Uterus (tissue), 4 donors: ENCODE data around the gene EXOC4. TPM values are rescaled to one million over a fixed set of nuclear protein-coding genes. Genes with fewer than 3 reads are reported as not detected.

Source experiments
- DNase-seq, 2 donors: peaks; one replicate each; pipeline ENCODE4 v3.0.0-alpha.2; 2019 to 2020
- H3K27ac ChIP-seq, 2 donors: fragments of 200-600 bp; sonication (generic); 1 replicate in 1 of 2; 2 replicates in 1 of 2; pipeline ENCODE4 v1.5.1; 2016 to 2018
- H3K27me3 ChIP-seq, 2 donors: fragments of 200-600 bp; sonication (generic); one replicate each; pipeline ENCODE4 v1.5.1; 2018 to 2019; ENCODE audit warnings: control low read depth in 1 of 2
- H3K36me3 ChIP-seq, 2 donors: fragments of 200-600 bp; sonication (generic); one replicate each; pipeline ENCODE4 v1.5.1; 2019; ENCODE audit warnings: control low read depth in 1 of 2
- H3K4me1 ChIP-seq, 2 donors: fragments of 200-600 bp; sonication (generic); one replicate each; pipeline ENCODE4 v1.5.1; 2018 to 2019; ENCODE audit warnings: control low read depth in 1 of 2
- H3K4me3 ChIP-seq, 2 donors: fragments of 200-600 bp; sonication (generic); 1 replicate in 1 of 2; 2 replicates in 1 of 2; pipeline ENCODE4 v1.5.1; 2018 to 2019; ENCODE audit warnings: mild to moderate bottlenecking in 1 of 2
- H3K9me3 ChIP-seq, 2 donors: fragments of 200-600 bp; sonication (generic); one replicate each; pipeline ENCODE4 v1.5.1; 2019; ENCODE audit warnings: control low read depth in 1 of 2
- CTCF ChIP-seq, 4 experiments: fragments of 200-600 bp in 2 of 4; fragments of 450-650 bp in 2 of 4; sonication (generic) in 2 of 4; IDR thresholded peaks; one replicate each; pipeline ENCODE4 v1.5.1; 2016 to 2019; ENCODE audit warnings: antibody characterized with exemption in 4 of 4, mild to moderate bottlenecking in 2 of 4, moderate library complexity in 1 of 4
- POLR2A ChIP-seq, 2 donors: fragments of 450-650 bp; IDR thresholded peaks; one replicate each; pipeline ENCODE4 v1.6.1; 2016; ENCODE audit warnings: antibody characterized with exemption in 2 of 2, mild to moderate bottlenecking in 1 of 2, moderate library complexity in 1 of 2
- intact Hi-C: fragments of 100-400 bp; cut with DNase I; formaldehyde crosslinking; loops from one replicate; pipeline ENCODE4 v1.15.1; 2023; ENCODE audit warnings: low total_unique reads
- total RNA-seq, 4 donors: library from RNA; depleted of rRNA in 3 of 4; stranded (reverse); fragments of >200 nt in 3 of 4; gene quantifications; one replicate each; pipeline versions ENCODE4 v1.1.0 to v1.2.4, GENCODE V29; 2014 to 2023
- donor health status: DM: yes; HTN: yes; CAD: no.

The EXOC4 gene
- total RNA-seq, 4 donors from 2014 or later: 27.2 to 126 (median 65.4) TPM

- H3K4me1 ChIP-seq: no peaks in the 10 kb centered on the region
- no peak overlapping the region for H3K27ac ChIP-seq
- DNase-seq: no peak
- TF ChIP-seq POLR2A (IDR thresholded peaks at IDR 0.05) (no peak), CTCF (IDR thresholded peaks at IDR 0.05) (no peak)
- no peak overlapping the region for H3K4me3 ChIP-seq
- no peaks in the 10 kb centered on the region for H3K36me3 ChIP-seq
- no peaks in the 10 kb centered on the region for H3K9me3 ChIP-seq
- no peaks in the 10 kb centered on the region for H3K27me3 ChIP-seq
- intact Hi-C loops: no loop called here
These were observed 393.8 kb downstream of the EXOC4 start for GRCh38 chr7:133646472-133647315.

- no peak for DNase-seq
- Histone ChIP-seq H3K36me3 (no peaks in the 10 kb centered on the region), H3K9me3 (no peaks in the 10 kb centered on the region), H3K4me3 (no peak overlapping the region), H3K27ac (no peak overlapping the region), H3K27me3 (no peaks in the 10 kb centered on the region), H3K4me1 (no peaks in the 10 kb centered on the region)
- intact Hi-C loops: no loop called here
- TF ChIP-seq POLR2A (IDR thresholded peaks at IDR 0.05): no peak
- TF ChIP-seq CTCF (IDR thresholded peaks at IDR 0.05): no peak
These were observed 396.7 kb downstream of the EXOC4 start for GRCh38 chr7:133649593-133649992.

- Histone ChIP-seq H3K27me3 (no peaks in the 10 kb centered on the region), H3K9me3 (no peaks in the 10 kb centered on the region), H3K27ac (no peak overlapping the region), H3K4me3 (no peak overlapping the region), H3K4me1 (no peaks in the 10 kb centered on the region), H3K36me3 (no peaks in the 10 kb centered on the region)
- intact Hi-C loops: no loop called here
- DNase-seq: no peak
- TF ChIP-seq CTCF (IDR thresholded peaks at IDR 0.05): no peak
- no peak for TF ChIP-seq POLR2A (IDR thresholded peaks at IDR 0.05)
These were observed 397.2 kb downstream of the EXOC4 start for GRCh38 chr7:133650069-133650468.

- no peak overlapping the region for H3K27ac ChIP-seq
- H3K36me3 ChIP-seq: no peaks in the 10 kb centered on the region
- TF ChIP-seq CTCF (IDR thresholded peaks at IDR 0.05): no peak
- no peak for TF ChIP-seq POLR2A (IDR thresholded peaks at IDR 0.05)
- no peaks in the 10 kb centered on the region for H3K27me3 ChIP-seq
- H3K9me3 ChIP-seq: no peaks in the 10 kb centered on the region
- no peak for DNase-seq
- intact Hi-C loops: no loop called here
- no peaks in the 10 kb centered on the region for H3K4me1 ChIP-seq
- no peak overlapping the region for H3K4me3 ChIP-seq
These were observed 397.8 kb downstream of the EXOC4 start for GRCh38 chr7:133650487-133651300.

GRCh38 chr7:133652547-133652946 is 399.7 kb downstream of the EXOC4 start:
- no peaks in the 10 kb centered on the region for H3K27me3 ChIP-seq
- H3K27ac ChIP-seq: no peak overlapping the region
- H3K4me1 ChIP-seq: no peaks in the 10 kb centered on the region
- no peak overlapping the region for H3K4me3 ChIP-seq
- H3K9me3 ChIP-seq: no peaks in the 10 kb centered on the region
- no peak for DNase-seq
- TF ChIP-seq CTCF (IDR thresholded peaks at IDR 0.05) (no peak), POLR2A (IDR thresholded peaks at IDR 0.05) (no peak)
- intact Hi-C loops: no loop called here
- H3K36me3 ChIP-seq: no peaks in the 10 kb centered on the region
